ENCODE measurements around the gene LTA.

DNA sequence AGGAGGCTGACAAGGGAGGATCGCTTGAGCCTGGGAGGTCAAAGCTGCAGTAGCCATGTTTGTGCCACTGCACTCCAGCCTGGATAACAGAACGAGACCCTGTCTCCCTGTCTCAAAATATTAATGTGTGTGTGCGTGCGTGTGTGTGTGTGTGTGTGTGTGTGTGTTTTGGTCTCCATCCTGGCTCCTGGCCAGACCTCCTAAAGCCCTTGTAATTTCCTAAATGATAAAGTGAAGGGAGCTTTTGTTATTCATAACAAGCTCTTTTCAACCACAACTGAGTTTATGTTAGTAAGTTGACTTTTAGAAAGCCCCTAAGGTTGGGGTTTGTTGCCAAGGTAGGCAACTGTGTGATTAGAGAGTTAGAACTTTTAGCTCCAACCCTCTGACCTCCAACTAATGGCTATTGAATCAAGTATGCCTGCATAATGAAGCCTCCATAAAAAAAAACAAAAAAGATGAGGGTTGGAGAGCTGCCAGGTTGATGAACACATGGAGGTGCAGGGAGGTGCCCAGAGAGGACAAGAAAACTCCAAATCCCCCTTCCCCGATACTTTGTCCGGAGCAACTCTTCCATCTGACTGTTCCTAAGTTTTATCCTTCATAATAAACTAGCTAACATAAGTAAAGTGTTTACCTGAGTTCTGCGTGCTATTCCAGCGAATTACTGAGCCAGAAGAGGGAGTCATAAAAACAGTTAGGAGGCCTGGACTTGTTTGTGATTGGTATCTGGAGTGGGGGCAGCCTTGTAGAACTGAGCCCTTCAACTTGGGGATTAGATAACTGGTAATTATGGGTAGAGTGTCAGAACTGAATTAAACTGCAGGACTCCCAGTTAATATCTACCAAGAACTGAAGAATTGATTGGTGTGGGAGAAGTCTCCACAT lies 37.7 kb downstream of the LTA start:
- no peak for TF ChIP-seq EZH2 (IDR thresholded peaks at IDR 0.05; ENCODE audit: borderline replicate concordance)
- TF ChIP-seq, protein P1, sequence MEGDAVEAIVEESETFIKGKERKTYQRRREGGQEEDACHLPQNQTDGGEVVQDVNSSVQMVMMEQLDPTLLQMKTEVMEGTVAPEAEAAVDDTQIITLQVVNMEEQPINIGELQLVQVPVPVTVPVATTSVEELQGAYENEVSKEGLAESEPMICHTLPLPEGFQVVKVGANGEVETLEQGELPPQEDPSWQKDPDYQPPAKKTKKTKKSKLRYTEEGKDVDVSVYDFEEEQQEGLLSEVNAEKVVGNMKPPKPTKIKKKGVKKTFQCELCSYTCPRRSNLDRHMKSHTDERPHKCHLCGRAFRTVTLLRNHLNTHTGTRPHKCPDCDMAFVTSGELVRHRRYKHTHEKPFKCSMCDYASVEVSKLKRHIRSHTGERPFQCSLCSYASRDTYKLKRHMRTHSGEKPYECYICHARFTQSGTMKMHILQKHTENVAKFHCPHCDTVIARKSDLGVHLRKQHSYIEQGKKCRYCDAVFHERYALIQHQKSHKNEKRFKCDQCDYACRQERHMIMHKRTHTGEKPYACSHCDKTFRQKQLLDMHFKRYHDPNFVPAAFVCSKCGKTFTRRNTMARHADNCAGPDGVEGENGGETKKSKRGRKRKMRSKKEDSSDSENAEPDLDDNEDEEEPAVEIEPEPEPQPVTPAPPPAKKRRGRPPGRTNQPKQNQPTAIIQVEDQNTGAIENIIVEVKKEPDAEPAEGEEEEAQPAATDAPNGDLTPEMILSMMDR (IDR thresholded peaks at IDR 0.05; ENCODE audit: poor library complexity): no peak
